ENCODE measurements around the gene FYN.

The FYN gene

DNA sequence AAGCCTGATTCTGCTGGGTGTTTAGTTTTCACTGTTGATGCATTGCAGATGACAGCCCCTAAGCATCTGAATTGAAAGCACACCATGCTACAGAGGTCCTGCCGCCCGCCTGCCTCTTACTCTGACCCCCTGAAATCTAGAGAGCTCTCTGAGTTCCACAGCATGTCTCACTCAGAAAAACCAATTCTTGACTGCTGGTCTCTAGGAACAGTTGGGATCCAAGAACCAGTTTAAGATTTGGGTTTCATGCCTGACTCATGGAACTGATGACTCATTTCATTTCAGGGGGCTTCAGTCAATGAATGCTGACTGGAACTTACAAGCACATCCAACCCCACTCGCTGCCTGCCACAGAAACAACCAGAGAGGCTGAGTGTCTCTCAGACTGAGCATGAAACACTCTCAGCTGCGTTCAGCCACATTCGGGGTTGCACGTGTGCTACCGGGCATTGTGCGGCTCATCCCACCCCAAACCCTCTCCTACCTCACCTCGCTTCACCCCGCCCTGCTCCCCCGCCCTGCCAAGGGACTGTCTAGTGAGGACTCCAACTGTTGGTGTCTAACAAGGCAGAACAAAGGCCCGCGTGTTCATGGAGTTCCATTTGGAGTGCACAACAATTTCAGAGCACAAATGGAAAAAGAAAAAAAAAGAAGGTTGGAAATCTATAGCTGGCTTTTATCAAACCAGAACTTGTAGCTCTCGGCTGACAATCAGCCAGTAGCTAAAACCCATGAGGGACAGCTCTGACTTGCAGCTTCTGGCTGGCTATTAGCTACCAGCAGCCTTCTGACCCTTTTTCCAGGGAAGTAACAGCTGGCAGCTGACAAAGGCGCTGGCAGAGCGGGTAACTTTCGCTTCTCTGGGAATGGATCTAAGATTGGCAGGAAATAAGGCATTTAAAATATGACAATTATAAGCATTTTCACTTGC, 247.5 kb downstream of the FYN start:
- DNase-seq (ENCODE audit: low read depth): no peak

DNA sequence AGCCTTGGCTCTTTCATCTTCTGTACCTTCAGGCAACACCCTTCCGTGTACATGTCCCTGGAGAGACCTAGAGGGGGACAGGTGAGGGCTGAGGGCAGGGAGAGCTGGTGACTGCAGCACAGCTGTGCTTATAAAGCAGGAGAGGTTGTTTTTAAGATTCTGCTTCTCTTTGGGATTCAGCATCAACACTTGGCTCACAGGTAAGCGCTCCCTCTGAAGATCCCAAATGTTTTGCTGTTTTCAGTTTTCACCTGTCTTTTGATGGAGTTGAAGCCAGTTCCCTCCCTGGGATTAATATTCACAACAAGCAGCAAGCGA, 248.2 kb downstream of the FYN start:
- DNase-seq (ENCODE audit: low read depth): no peak

- no peak for DNase-seq (ENCODE audit: low read depth)
Observed at GRCh38 chr6:111624401-111625098, 248.7 kb downstream of the FYN start.

DNA sequence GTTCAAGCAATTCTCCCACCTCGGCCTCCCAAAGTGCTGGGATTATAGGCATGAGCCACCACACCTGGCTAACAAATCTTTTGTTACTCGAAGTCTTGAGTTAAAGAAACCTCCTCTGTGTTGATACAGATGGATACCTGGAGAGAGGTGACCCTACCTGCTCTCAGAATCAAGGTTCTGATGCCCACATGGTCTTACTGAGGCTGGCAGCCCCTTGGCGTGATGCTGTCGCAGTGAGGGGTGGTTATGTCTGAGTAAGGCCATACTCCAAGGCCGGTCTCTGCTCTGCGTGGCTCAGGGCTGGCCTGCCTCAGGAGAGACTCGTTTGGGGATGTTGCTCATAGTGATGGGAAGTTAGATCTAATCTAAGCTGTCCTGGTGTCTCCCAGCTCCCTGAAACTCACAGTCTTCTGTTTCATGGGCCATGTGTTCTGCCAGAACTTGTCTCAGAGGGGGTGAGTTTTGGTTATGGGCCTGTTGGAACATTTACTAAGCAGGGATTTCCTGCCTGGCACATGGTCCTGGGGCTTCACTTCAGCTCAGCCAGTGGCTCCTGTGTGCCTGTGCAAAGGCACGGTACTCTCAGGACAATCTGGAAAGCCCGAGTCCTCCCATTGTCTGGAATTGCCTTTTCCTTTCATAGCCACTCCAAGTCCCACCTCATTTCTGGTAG, 250.1 kb downstream of the FYN start:
- DNase-seq (ENCODE audit: low read depth): no peak

DNA sequence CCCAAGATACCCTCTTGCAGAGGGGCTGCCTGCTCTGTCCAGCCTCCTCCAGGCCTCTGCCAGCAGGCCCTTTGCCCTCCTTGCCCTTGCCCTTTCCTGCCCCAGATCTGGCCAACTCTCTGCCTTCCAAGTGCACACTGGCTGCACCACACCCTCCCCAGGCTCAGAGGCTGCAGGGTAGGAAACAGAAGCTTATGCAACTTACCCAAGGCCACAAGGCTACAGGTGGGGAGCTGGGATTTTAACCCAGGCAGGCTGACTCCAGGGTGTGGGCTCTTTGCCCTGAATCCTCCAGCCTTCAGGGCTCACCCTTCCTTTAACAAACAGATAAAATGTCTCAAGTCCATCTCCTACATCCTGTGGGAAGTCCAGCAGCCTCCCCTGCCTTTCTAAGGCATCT, 253.1 kb downstream of the FYN start:
- DNase-seq (ENCODE audit: low read depth): no peak

- no peak for DNase-seq (ENCODE audit: low read depth)
Observed at GRCh38 chr6:111618407-111618806, 254.8 kb downstream of the FYN start.

DNA sequence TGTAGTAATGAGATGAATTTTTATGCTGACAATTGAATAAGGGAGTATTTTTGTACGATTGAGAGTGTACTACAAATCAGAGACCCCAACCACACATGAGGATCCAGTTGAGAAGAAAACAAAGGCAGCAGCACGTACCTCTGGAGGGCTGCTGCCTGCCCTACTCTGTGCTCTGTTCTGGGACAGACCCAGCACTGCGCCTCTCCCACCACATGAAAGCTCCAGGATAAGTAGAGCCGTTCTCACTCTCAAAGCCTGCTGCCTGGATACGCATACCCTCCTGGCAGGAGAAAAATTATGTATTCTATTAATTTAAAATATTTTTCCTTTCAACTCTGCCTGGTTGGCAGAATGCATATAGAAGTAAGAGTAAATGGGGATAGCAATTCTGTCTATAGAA, 256.1 kb downstream of the FYN start:
- no peak for DNase-seq (ENCODE audit: low read depth)

GRCh38 chr6:111615916-111616612, 257.2 kb downstream of the FYN start:
- DNase-seq (ENCODE audit: low read depth): no peak

GRCh38 chr6:111614833-111615582, 258.2 kb downstream of the FYN start:
- DNase-seq (ENCODE audit: low read depth): no peak

GRCh38 chr6:111612379-111612778, 260.9 kb downstream of the FYN start:
- no peak for DNase-seq (ENCODE audit: low read depth)

DNA sequence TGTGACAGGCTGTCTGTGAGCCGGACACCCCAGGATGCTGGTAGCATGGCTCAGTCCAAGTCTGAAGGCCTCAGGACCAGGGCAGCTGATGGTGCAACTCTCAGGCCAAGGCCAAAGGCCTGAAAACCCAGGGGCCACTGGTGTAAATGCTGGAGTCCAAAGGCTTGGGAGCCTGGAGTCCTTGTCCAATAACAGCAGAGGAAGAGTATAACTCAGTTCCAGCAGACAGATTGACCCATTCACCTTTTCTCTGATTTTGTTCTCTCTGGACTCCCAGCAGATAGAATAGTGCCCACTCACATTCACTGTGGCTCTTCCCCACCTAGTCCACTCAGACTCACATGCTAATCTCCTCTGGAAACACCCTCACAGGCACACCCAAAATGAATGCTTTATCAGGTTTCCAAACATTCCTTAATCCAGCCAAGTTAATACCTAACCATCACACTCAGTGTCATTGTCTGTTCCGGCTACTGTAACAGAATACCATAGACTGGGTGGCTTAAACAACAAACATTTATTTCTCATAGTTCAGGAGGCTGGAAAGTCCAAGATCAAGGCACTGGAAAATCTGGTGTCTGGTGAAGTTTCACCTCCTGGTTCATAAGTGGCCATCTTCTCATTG, 262.6 kb downstream of the FYN start:
- no peak for DNase-seq (ENCODE audit: low read depth)

All from activated gamma-delta T cell treated with anti-CD3 and anti-CD28 coated beads, Interleukin-2, amount 50 U/mL, for 16 hours (primary cell).